Ecto neural progenitor cell (in vitro differentiated cells): ENCODE results near the gene ABCB7.
A peak's percentile ranks its signal among the peaks of the same experiment; 100 is the strongest.
"Not testable (repeated sequence)": the region's sequence is repeated elsewhere in the genome, so short reads cannot be mapped to it uniquely, and the experiment has no call there.

ENCODE experiments used
- DNase-seq: peaks from one replicate; pipeline ENCODE4 v3.0.0-alpha.2; 2018; ENCODE audit warnings: low spot score

Gene ABCB7

GRCh38 chrX:75155827-75156525, at the start of gene ABCB7:
ABCB7 (minus strand) TSS chrX:75156283; CDS start chrX:75156272, 11 bp downstream.
- DNase-seq, result peak; percentile 74

GRCh38 chrX:75188415-75189206, 32.5 kb upstream of the ABCB7 start:
- DNase-seq, result not testable (repeated sequence)

- DNase-seq, result no peak
Measured at GRCh38 chrX:75181721-75182120, 25.6 kb upstream of the ABCB7 start.

- DNase-seq, result not testable (repeated sequence)
Measured at GRCh38 chrX:75179536-75180293, 23.6 kb upstream of the ABCB7 start.

GRCh38 chrX:75172257-75172890, 16.3 kb upstream of the ABCB7 start:
- DNase-seq, result not testable (repeated sequence)

GRCh38 chrX:75158054-75158453, 2.0 kb upstream of the ABCB7 start:
- no peak for DNase-seq

- no peak for DNase-seq
Measured at GRCh38 chrX:75156531-75156945, 455 bp upstream of the ABCB7 start.

GRCh38 chrX:75155447-75155826, 646 bp downstream of the ABCB7 start:
- no peak for DNase-seq

GRCh38 chrX:75154871-75155270, 1.2 kb downstream of the ABCB7 start:
- DNase-seq, result no peak

- no peak for DNase-seq
Measured at GRCh38 chrX:75151827-75152592, 4.1 kb downstream of the ABCB7 start.

GRCh38 chrX:75149654-75150053, 6.4 kb downstream of the ABCB7 start:
- no peak for DNase-seq

- DNase-seq, result no peak
Measured at GRCh38 chrX:75132672-75133071, 23.4 kb downstream of the ABCB7 start.

- no peak for DNase-seq
Measured at GRCh38 chrX:75131973-75132627, 24.0 kb downstream of the ABCB7 start.

GRCh38 chrX:75129069-75129468, 27.0 kb downstream of the ABCB7 start:
- not testable (repeated sequence) for DNase-seq

GRCh38 chrX:75118296-75118695, 37.8 kb downstream of the ABCB7 start:
- DNase-seq, result no peak

GRCh38 chrX:75115707-75116413, 40.2 kb downstream of the ABCB7 start:
- DNase-seq, result no peak

- DNase-seq, result no peak
Measured at GRCh38 chrX:75114638-75115037, 41.4 kb downstream of the ABCB7 start.

GRCh38 chrX:75113664-75114063, 42.4 kb downstream of the ABCB7 start:
- DNase-seq, result no peak

GRCh38 chrX:75107863-75108509, 48.1 kb downstream of the ABCB7 start:
- DNase-seq, result no peak

GRCh38 chrX:75106772-75107171, 49.3 kb downstream of the ABCB7 start:
- DNase-seq, result no peak
